HEK293 (cell line): ENCODE measurements around the gene TPRKB.

Experiments used
- GLI4 ChIP-seq: fragments of 450-650 bp; formaldehyde crosslinking; IDR thresholded peaks from 2 replicates; pipeline ENCODE4 v1.5.1; 2016; ENCODE audit warnings: missing biosample characterization, missing genetic modification characterization
- SALL2 ChIP-seq: fragments of 450-650 bp; formaldehyde crosslinking; IDR thresholded peaks from 2 replicates; pipeline ENCODE4 v1.5.0; 2017; ENCODE audit warnings: missing biosample characterization, mild to moderate bottlenecking, missing genetic modification characterization, borderline replicate concordance
- ZNF121 ChIP-seq: fragments of 450-650 bp; formaldehyde crosslinking; IDR thresholded peaks from 2 replicates; pipeline ENCODE4 v1.5.1; 2016; ENCODE audit warnings: missing biosample characterization, missing genetic modification characterization
- ZNF677 ChIP-seq: fragments of 450-650 bp; IDR thresholded peaks from 2 replicates; pipeline ENCODE4 v1.5.0; 2018; ENCODE audit warnings: missing biosample characterization, mild to moderate bottlenecking, missing genetic modification characterization, moderate library complexity
- TF ChIP-seq, protein P1 (sequence below): fragments of 450-650 bp; formaldehyde crosslinking; IDR thresholded peaks from 2 replicates; pipeline ENCODE4 v1.5.1; 2016; ENCODE audit warnings: missing biosample characterization, missing genetic modification characterization
- TF ChIP-seq, protein P2 (sequence below): fragments of 450-650 bp; formaldehyde crosslinking; IDR thresholded peaks from 2 replicates; pipeline ENCODE4 v1.5.1; 2016; ENCODE audit warnings: missing biosample characterization, missing genetic modification characterization, low read depth

DNA sequence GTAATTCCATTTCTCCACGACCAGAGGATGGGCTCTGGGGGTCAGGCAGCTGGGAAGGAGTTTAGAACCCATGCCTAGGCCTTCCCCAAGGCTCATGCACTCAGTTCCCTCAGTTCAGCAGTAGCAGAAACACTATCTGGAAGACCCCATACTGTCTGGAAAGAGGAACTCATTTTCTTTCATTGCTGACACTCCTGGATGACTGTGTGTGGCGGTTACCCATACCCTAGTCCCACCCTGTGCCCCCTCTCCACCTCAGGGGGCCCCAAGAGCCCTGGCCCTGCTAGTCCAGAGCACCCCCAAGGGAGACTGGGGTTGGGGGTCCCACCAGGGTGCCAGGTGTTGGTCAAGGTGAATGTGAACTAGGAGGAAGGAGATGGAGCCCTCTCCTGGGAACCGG lies 29.5 kb downstream of the TPRKB start:
- TF ChIP-seq, protein P1, sequence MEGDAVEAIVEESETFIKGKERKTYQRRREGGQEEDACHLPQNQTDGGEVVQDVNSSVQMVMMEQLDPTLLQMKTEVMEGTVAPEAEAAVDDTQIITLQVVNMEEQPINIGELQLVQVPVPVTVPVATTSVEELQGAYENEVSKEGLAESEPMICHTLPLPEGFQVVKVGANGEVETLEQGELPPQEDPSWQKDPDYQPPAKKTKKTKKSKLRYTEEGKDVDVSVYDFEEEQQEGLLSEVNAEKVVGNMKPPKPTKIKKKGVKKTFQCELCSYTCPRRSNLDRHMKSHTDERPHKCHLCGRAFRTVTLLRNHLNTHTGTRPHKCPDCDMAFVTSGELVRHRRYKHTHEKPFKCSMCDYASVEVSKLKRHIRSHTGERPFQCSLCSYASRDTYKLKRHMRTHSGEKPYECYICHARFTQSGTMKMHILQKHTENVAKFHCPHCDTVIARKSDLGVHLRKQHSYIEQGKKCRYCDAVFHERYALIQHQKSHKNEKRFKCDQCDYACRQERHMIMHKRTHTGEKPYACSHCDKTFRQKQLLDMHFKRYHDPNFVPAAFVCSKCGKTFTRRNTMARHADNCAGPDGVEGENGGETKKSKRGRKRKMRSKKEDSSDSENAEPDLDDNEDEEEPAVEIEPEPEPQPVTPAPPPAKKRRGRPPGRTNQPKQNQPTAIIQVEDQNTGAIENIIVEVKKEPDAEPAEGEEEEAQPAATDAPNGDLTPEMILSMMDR, result no peak
- TF ChIP-seq ZNF677 (no peak), SALL2 (tag by site-specific recombination) (no peak), ZNF121 (tag by site-specific recombination) (no peak), GLI4 (tag by site-specific recombination) (no peak)
- TF ChIP-seq, protein P2, sequence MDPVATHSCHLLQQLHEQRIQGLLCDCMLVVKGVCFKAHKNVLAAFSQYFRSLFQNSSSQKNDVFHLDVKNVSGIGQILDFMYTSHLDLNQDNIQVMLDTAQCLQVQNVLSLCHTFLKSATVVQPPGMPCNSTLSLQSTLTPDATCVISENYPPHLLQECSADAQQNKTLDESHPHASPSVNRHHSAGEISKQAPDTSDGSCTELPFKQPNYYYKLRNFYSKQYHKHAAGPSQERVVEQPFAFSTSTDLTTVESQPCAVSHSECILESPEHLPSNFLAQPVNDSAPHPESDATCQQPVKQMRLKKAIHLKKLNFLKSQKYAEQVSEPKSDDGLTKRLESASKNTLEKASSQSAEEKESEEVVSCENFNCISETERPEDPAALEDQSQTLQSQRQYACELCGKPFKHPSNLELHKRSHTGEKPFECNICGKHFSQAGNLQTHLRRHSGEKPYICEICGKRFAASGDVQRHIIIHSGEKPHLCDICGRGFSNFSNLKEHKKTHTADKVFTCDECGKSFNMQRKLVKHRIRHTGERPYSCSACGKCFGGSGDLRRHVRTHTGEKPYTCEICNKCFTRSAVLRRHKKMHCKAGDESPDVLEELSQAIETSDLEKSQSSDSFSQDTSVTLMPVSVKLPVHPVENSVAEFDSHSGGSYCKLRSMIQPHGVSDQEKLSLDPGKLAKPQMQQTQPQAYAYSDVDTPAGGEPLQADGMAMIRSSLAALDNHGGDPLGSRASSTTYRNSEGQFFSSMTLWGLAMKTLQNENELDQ (tag by site-specific recombination), result no peak
